ENCODE results near the gene FAM124A.

FAM124A gene

GRCh38 chr13:51311957-51312520, 89.8 kb downstream of the FAM124A start:
- no peak overlapping the region for H3K4me3 Mint-ChIP-seq
- H3K27me3 Mint-ChIP-seq (ENCODE audit: low read depth), result peaks cover 25% of the 10 kb centered on the region
- no peaks in the 10 kb centered on the region for H3K36me3 Mint-ChIP-seq (ENCODE audit: low read depth)
- peaks cover 3% of the 10 kb centered on the region for H3K4me1 Mint-ChIP-seq (ENCODE audit: low read depth)
- no peak overlapping the region for H3K27ac Mint-ChIP-seq
- H3K9me3 Mint-ChIP-seq, result no peaks in the 10 kb centered on the region

GRCh38 chr13:51313619-51314018, 91.4 kb downstream of the FAM124A start:
- peaks cover 23% of the 10 kb centered on the region for H3K27me3 Mint-ChIP-seq (ENCODE audit: low read depth)

GRCh38 chr13:51317262-51317661, 95.1 kb downstream of the FAM124A start:
- Mint-ChIP-seq H3K4me1 (ENCODE audit: low read depth) (no peaks in the 10 kb centered on the region), H3K27me3 (ENCODE audit: low read depth) (peaks cover 9% of the 10 kb centered on the region), H3K27ac (no peak overlapping the region), H3K9me3 (no peaks in the 10 kb centered on the region), H3K36me3 (ENCODE audit: low read depth) (no peaks in the 10 kb centered on the region), H3K4me3 (no peak overlapping the region)

More at GRCh38 chr13:51313619-51314018, 91.4 kb downstream of the FAM124A start:
- no peak overlapping the region for H3K27ac Mint-ChIP-seq
- H3K36me3 Mint-ChIP-seq (ENCODE audit: low read depth), result no peaks in the 10 kb centered on the region
- H3K4me1 Mint-ChIP-seq (ENCODE audit: low read depth), result peaks cover 1% of the 10 kb centered on the region
- H3K4me3 Mint-ChIP-seq, result no peak overlapping the region
- no peaks in the 10 kb centered on the region for H3K9me3 Mint-ChIP-seq

- H3K27ac Mint-ChIP-seq, result no peak overlapping the region
- no peaks in the 10 kb centered on the region for H3K4me1 Mint-ChIP-seq (ENCODE audit: low read depth)
Measured at GRCh38 chr13:51318015-51318414, 95.8 kb downstream of the FAM124A start.

GRCh38 chr13:51318876-51319275, 96.7 kb downstream of the FAM124A start:
- no peak overlapping the region for H3K27ac Mint-ChIP-seq
- no peaks in the 10 kb centered on the region for H3K36me3 Mint-ChIP-seq (ENCODE audit: low read depth)
- H3K27me3 Mint-ChIP-seq (ENCODE audit: low read depth), result peaks cover 4% of the 10 kb centered on the region
- H3K4me1 Mint-ChIP-seq (ENCODE audit: low read depth), result no peaks in the 10 kb centered on the region
- no peak overlapping the region for H3K4me3 Mint-ChIP-seq
- no peaks in the 10 kb centered on the region for H3K9me3 Mint-ChIP-seq

More at GRCh38 chr13:51318015-51318414, 95.8 kb downstream of the FAM124A start:
- H3K27me3 Mint-ChIP-seq (ENCODE audit: low read depth), result peaks cover 8% of the 10 kb centered on the region
- H3K36me3 Mint-ChIP-seq (ENCODE audit: low read depth), result no peaks in the 10 kb centered on the region
- no peaks in the 10 kb centered on the region for H3K9me3 Mint-ChIP-seq
- H3K4me3 Mint-ChIP-seq, result no peak overlapping the region

GRCh38 chr13:51321836-51322235, 99.6 kb downstream of the FAM124A start:
- Mint-ChIP-seq H3K27me3 (ENCODE audit: low read depth) (peaks cover 4% of the 10 kb centered on the region), H3K4me1 (ENCODE audit: low read depth) (no peaks in the 10 kb centered on the region), H3K36me3 (ENCODE audit: low read depth) (no peaks in the 10 kb centered on the region), H3K27ac (no peak overlapping the region), H3K4me3 (no peak overlapping the region), H3K9me3 (no peaks in the 10 kb centered on the region)

- Mint-ChIP-seq H3K27me3 (ENCODE audit: low read depth) (peaks cover 4% of the 10 kb centered on the region), H3K4me1 (ENCODE audit: low read depth) (no peaks in the 10 kb centered on the region), H3K27ac (no peak overlapping the region), H3K9me3 (no peaks in the 10 kb centered on the region), H3K4me3 (no peak overlapping the region), H3K36me3 (ENCODE audit: low read depth) (no peaks in the 10 kb centered on the region)
Measured at GRCh38 chr13:51322826-51323225, 100.6 kb downstream of the FAM124A start.

- Mint-ChIP-seq H3K27me3 (ENCODE audit: low read depth) (peaks cover 4% of the 10 kb centered on the region), H3K27ac (no peak overlapping the region), H3K4me3 (no peak overlapping the region), H3K9me3 (no peaks in the 10 kb centered on the region), H3K4me1 (ENCODE audit: low read depth) (no peaks in the 10 kb centered on the region), H3K36me3 (ENCODE audit: low read depth) (no peaks in the 10 kb centered on the region)
Measured at GRCh38 chr13:51323824-51324511, 101.8 kb downstream of the FAM124A start.

- Mint-ChIP-seq H3K4me1 (ENCODE audit: low read depth) (no peaks in the 10 kb centered on the region), H3K9me3 (no peaks in the 10 kb centered on the region), H3K27ac (no peak overlapping the region), H3K4me3 (no peak overlapping the region), H3K27me3 (ENCODE audit: low read depth) (peaks cover 4% of the 10 kb centered on the region), H3K36me3 (ENCODE audit: low read depth) (no peaks in the 10 kb centered on the region)
Measured at GRCh38 chr13:51324714-51325420, 102.7 kb downstream of the FAM124A start.

GRCh38 chr13:51325837-51326236, 103.6 kb downstream of the FAM124A start:
- no peaks in the 10 kb centered on the region for H3K36me3 Mint-ChIP-seq (ENCODE audit: low read depth)
- no peak overlapping the region for H3K4me3 Mint-ChIP-seq
- H3K27me3 Mint-ChIP-seq (ENCODE audit: low read depth), result peaks cover 4% of the 10 kb centered on the region
- H3K4me1 Mint-ChIP-seq (ENCODE audit: low read depth), result peaks cover 2% of the 10 kb centered on the region
- no peak overlapping the region for H3K27ac Mint-ChIP-seq
- H3K9me3 Mint-ChIP-seq, result no peaks in the 10 kb centered on the region

- H3K4me3 Mint-ChIP-seq, result no peak overlapping the region
- H3K9me3 Mint-ChIP-seq, result no peaks in the 10 kb centered on the region
- peaks cover 8% of the 10 kb centered on the region for H3K4me1 Mint-ChIP-seq (ENCODE audit: low read depth)
- H3K36me3 Mint-ChIP-seq (ENCODE audit: low read depth), result no peaks in the 10 kb centered on the region
- no peak overlapping the region for H3K27ac Mint-ChIP-seq
- H3K27me3 Mint-ChIP-seq (ENCODE audit: low read depth), result peaks cover 4% of the 10 kb centered on the region
Measured at GRCh38 chr13:51326777-51327176, 104.6 kb downstream of the FAM124A start.

- H3K27me3 Mint-ChIP-seq (ENCODE audit: low read depth), result peaks cover 4% of the 10 kb centered on the region
- H3K9me3 Mint-ChIP-seq, result no peaks in the 10 kb centered on the region
- H3K4me1 Mint-ChIP-seq (ENCODE audit: low read depth), result peaks cover 11% of the 10 kb centered on the region
- H3K4me3 Mint-ChIP-seq, result no peak overlapping the region
- H3K27ac Mint-ChIP-seq, result no peak overlapping the region
- no peaks in the 10 kb centered on the region for H3K36me3 Mint-ChIP-seq (ENCODE audit: low read depth)
Measured at GRCh38 chr13:51327961-51328360, 105.8 kb downstream of the FAM124A start.

- Mint-ChIP-seq H3K27ac (no peak overlapping the region), H3K4me1 (ENCODE audit: low read depth) (peaks cover 13% of the 10 kb centered on the region), H3K27me3 (ENCODE audit: low read depth) (peaks cover 4% of the 10 kb centered on the region), H3K36me3 (ENCODE audit: low read depth) (no peaks in the 10 kb centered on the region), H3K9me3 (no peaks in the 10 kb centered on the region), H3K4me3 (no peak overlapping the region)
Measured at GRCh38 chr13:51328488-51328887, 106.3 kb downstream of the FAM124A start.

GRCh38 chr13:51329606-51330005, 107.4 kb downstream of the FAM124A start:
- H3K27ac Mint-ChIP-seq, result no peak overlapping the region
- H3K4me3 Mint-ChIP-seq, result no peak overlapping the region
- H3K27me3 Mint-ChIP-seq (ENCODE audit: low read depth), result peaks cover 8% of the 10 kb centered on the region
- peaks cover 13% of the 10 kb centered on the region for H3K4me1 Mint-ChIP-seq (ENCODE audit: low read depth)
- no peaks in the 10 kb centered on the region for H3K9me3 Mint-ChIP-seq
- no peaks in the 10 kb centered on the region for H3K36me3 Mint-ChIP-seq (ENCODE audit: low read depth)

GRCh38 chr13:51330791-51331190, 108.6 kb downstream of the FAM124A start:
- Mint-ChIP-seq H3K27ac (no peak overlapping the region), H3K9me3 (no peaks in the 10 kb centered on the region), H3K4me3 (no peak overlapping the region), H3K27me3 (ENCODE audit: low read depth) (peaks cover 7% of the 10 kb centered on the region), H3K36me3 (ENCODE audit: low read depth) (no peaks in the 10 kb centered on the region), H3K4me1 (ENCODE audit: low read depth) (peaks cover 13% of the 10 kb centered on the region)

All from T-helper 1 cell treated with Interleukin-12 subunit alpha and Interleukin-12 subunit beta and Interleukin-4 antibody, amounts not matched to agents 30 μg/mL and 1 μg/mL, for 36 hours (primary cell).